GM23338 (cell line): ENCODE results near the gene ONECUT3. TPM values are rescaled to one million over a fixed set of nuclear protein-coding genes. Genes with fewer than 3 reads are reported as not detected.
A peak's percentile ranks its signal among the peaks of the same experiment; 100 is the strongest.

Source experiments
- ATAC-seq: fragments of 200-7000 bp; cut with Tn5 transposase; 3 replicates; pipeline ENCODE4 v1.9.1; 2020
- DNase-seq: peaks from one replicate; pipeline ENCODE4 v3.0.0-alpha.2; 2015; ENCODE audit warnings: low spot score
- H2AFZ ChIP-seq: fragments of 200-600 bp; sonication (generic); 2 replicates; pipeline ENCODE4 v1.8.0; 2016; ENCODE audit warnings: antibody characterized with exemption, mild to moderate bottlenecking, moderate library complexity
- H3F3A ChIP-seq: fragments of 200-600 bp; sonication (generic); replicated peaks from 2 replicates; pipeline ENCODE4 v1.8.0; 2017; ENCODE audit warnings: antibody characterized with exemption, mixed run types, low read depth
- H3K27ac ChIP-seq: fragments of 200-600 bp; sonication (generic); 2 replicates; pipeline ENCODE4 v1.6.1; 2016; ENCODE audit warnings: low read depth
- H3K27me3 ChIP-seq: fragments of 200-600 bp; sonication (generic); 2 replicates; pipeline ENCODE4 v1.8.0; 2016; ENCODE audit warnings: mild to moderate bottlenecking, mixed run types, moderate library complexity; ENCODE audit not compliant: insufficient read depth
- H3K36me3 ChIP-seq: fragments of 200-600 bp; sonication (generic); 2 replicates; pipeline ENCODE4 v1.8.0; 2016; ENCODE audit warnings: mild to moderate bottlenecking; ENCODE audit not compliant: insufficient read depth
- H3K4me1 ChIP-seq: fragments of 200-600 bp; sonication (generic); 2 replicates; pipeline ENCODE4 v1.8.0; 2016; ENCODE audit warnings: mild to moderate bottlenecking, moderate library complexity; ENCODE audit not compliant: insufficient read depth
- H3K4me2 ChIP-seq: fragments of 200-600 bp; sonication (generic); 2 replicates; pipeline ENCODE4 v1.7.1; 2017; ENCODE audit warnings: mixed run types
- H3K4me3 ChIP-seq: fragments of 200-600 bp; sonication (generic); 2 replicates; pipeline ENCODE4 v1.6.1; 2016; ENCODE audit warnings: mixed run types
- H3K79me2 ChIP-seq: fragments of 200-600 bp; sonication (generic); replicated peaks from 2 replicates; pipeline ENCODE4 v1.8.0; 2017; ENCODE audit warnings: mild to moderate bottlenecking; ENCODE audit not compliant: insufficient read depth
- H3K9me2 ChIP-seq: fragments of 200-600 bp; sonication (generic); 2 replicates; pipeline ENCODE4 v1.8.0; 2017; ENCODE audit not compliant: insufficient read depth
- H4K20me1 ChIP-seq: fragments of 200-600 bp; sonication (generic); replicated peaks from 2 replicates; pipeline ENCODE4 v1.8.0; 2017; ENCODE audit warnings: mild to moderate bottlenecking; ENCODE audit not compliant: insufficient read depth
- H3K27ac Mint-ChIP-seq: 2 replicates; pipeline ENCODE4 v1.8.0; 2020; ENCODE audit warnings: inconsistent platforms, mild to moderate bottlenecking, moderate library complexity, mixed read lengths
- H3K27me3 Mint-ChIP-seq: 3 replicates; pipeline ENCODE4 v1.8.0; 2022; ENCODE audit warnings: low read depth, mild to moderate bottlenecking, moderate library complexity, mixed read lengths, inconsistent platforms; ENCODE audit not compliant: insufficient read depth, poor library complexity
- H3K36me3 Mint-ChIP-seq: 3 replicates; pipeline ENCODE4 v1.8.0; 2021; ENCODE audit warnings: low read depth, mild to moderate bottlenecking, inconsistent platforms, moderate library complexity, mixed read lengths
- H3K4me1 Mint-ChIP-seq: 3 replicates; pipeline ENCODE4 v1.8.0; 2020; ENCODE audit warnings: mild to moderate bottlenecking, inconsistent platforms, mixed read lengths
- H3K4me3 Mint-ChIP-seq: 3 replicates; pipeline ENCODE4 v1.8.0; 2021; ENCODE audit warnings: moderate library complexity, mild to moderate bottlenecking, inconsistent platforms, mixed read lengths
- H3K9me3 Mint-ChIP-seq: 3 replicates; pipeline ENCODE4 v1.8.0; 2020; ENCODE audit warnings: moderate library complexity, mild to moderate bottlenecking, inconsistent platforms, mixed read lengths
- CREB1 ChIP-seq: fragments of 250-450 bp; sonication (Bioruptor Pico); IDR thresholded peaks from 2 replicates; pipeline ENCODE4 v1.5.0; 2020; ENCODE audit warnings: low read depth, mild to moderate bottlenecking, moderate library complexity
- CTCF ChIP-seq, 2 experiments: fragments of 200-600 bp in 1 of 2; sonication (generic) in 1 of 2; conservative IDR thresholded peaks; 2 replicates each; pipeline versions ENCODE4 v1.5.1 to v1.6.1; 2016 to 2017; ENCODE audit warnings: antibody characterized with exemption in 2 of 2, low read depth in 2 of 2, mild to moderate bottlenecking in 2 of 2, moderate library complexity in 1 of 2
- ETS1 ChIP-seq: IDR thresholded peaks from 2 replicates; pipeline ENCODE4 v1.6.1; 2016; ENCODE audit warnings: antibody characterized with exemption
- EZH2 ChIP-seq: fragments of 200-600 bp; sonication (generic); IDR thresholded peaks from one replicate; pipeline ENCODE4 v1.8.0; 2017; ENCODE audit warnings: antibody characterized with exemption, mild to moderate bottlenecking, low read depth; ENCODE audit not compliant: unreplicated experiment
- EZH2phosphoT487 ChIP-seq: fragments of 200-600 bp; sonication (generic); IDR thresholded peaks from one replicate; pipeline ENCODE4 v1.8.1; 2018; ENCODE audit warnings: antibody characterized with exemption; ENCODE audit not compliant: unreplicated experiment
- JUNB ChIP-seq: IDR thresholded peaks from one replicate; pipeline ENCODE4 v1.6.1; 2016; ENCODE audit warnings: antibody characterized with exemption; ENCODE audit not compliant: unreplicated experiment
- STAT1 ChIP-seq: IDR thresholded peaks from one replicate; pipeline ENCODE4 v1.6.1; 2016; ENCODE audit warnings: antibody characterized with exemption; ENCODE audit not compliant: unreplicated experiment
- ZNF114 ChIP-seq: fragments of 250-450 bp; sonication (Bioruptor Pico); IDR thresholded peaks from 2 replicates; pipeline ENCODE4 v1.5.0; 2020; ENCODE audit warnings: mild to moderate bottlenecking, moderate library complexity
- ZNF331 ChIP-seq: fragments of 250-450 bp; sonication (Bioruptor Pico); IDR thresholded peaks from 2 replicates; pipeline ENCODE4 v1.5.0; 2020; ENCODE audit warnings: low read depth, mild to moderate bottlenecking, moderate library complexity
- polyA plus RNA-seq: library from polyadenylated mRNA; unstranded; fragments of >200 nt; fragmentation: Nextera tagmentation; extraction: Ambion mirVana; gene quantifications from 2 replicates; pipeline ENCODE4 v1.2.1, GENCODE V29; 2016
- total RNA-seq: library from RNA; depleted of rRNA; stranded (reverse); fragments of >200 nt; shearing (Covaris generic); gene quantifications from 2 replicates; pipeline ENCODE4 v1.2.3, GENCODE V29; 2014
- TF ChIP-seq, protein P1 (sequence below): fragments of 250-450 bp; sonication (Bioruptor Pico); IDR thresholded peaks from 2 replicates; pipeline ENCODE4 v1.5.0; 2020; ENCODE audit warnings: mild to moderate bottlenecking, moderate library complexity

The ONECUT3 gene
- total and polyA plus RNA-seq, 2 experiments from 2014 or later, result not detected

GRCh38 chr19:1765232-1765903 is 12.1 kb downstream of the ONECUT3 start:
- Mint-ChIP-seq H3K36me3 (no peaks in the 10 kb centered on the region), H3K27me3 (peaks cover 94% of the 10 kb centered on the region), H3K4me3 (peak overlapping the region; percentile 44; the same call in 1 of the 3 replicates), H3K9me3 (peaks cover 21% of the 10 kb centered on the region), H3K4me1 (peaks cover 8% of the 10 kb centered on the region; the same call in 2 of the 3 replicates), H3K27ac (no peak overlapping the region)
- H3K27ac ChIP-seq, result no peak overlapping the region
- H3K4me2 ChIP-seq, result no peak overlapping the region; the same call in 1 of the 2 replicates
- no peak overlapping the region for H2AFZ ChIP-seq
- peaks cover 22% of the 10 kb centered on the region for H3K4me1 ChIP-seq
- H3F3A ChIP-seq, result 0 out of 2 replicates have a peak, but pooled peaks cover 7% of the 10 kb centered on the region
- no peak for TF ChIP-seq CREB1 (CRISPR knock-in tag)
- TF ChIP-seq CTCF (conservative IDR thresholded peaks at IDR 0.05; ENCODE audit: low read depth in 2 of 2), result no peak
- TF ChIP-seq STAT1, result no peak
- no peak for TF ChIP-seq ETS1
- TF ChIP-seq ZNF331 (CRISPR knock-in tag), result no peak
- no peak for TF ChIP-seq JUNB
- TF ChIP-seq, protein P1, sequence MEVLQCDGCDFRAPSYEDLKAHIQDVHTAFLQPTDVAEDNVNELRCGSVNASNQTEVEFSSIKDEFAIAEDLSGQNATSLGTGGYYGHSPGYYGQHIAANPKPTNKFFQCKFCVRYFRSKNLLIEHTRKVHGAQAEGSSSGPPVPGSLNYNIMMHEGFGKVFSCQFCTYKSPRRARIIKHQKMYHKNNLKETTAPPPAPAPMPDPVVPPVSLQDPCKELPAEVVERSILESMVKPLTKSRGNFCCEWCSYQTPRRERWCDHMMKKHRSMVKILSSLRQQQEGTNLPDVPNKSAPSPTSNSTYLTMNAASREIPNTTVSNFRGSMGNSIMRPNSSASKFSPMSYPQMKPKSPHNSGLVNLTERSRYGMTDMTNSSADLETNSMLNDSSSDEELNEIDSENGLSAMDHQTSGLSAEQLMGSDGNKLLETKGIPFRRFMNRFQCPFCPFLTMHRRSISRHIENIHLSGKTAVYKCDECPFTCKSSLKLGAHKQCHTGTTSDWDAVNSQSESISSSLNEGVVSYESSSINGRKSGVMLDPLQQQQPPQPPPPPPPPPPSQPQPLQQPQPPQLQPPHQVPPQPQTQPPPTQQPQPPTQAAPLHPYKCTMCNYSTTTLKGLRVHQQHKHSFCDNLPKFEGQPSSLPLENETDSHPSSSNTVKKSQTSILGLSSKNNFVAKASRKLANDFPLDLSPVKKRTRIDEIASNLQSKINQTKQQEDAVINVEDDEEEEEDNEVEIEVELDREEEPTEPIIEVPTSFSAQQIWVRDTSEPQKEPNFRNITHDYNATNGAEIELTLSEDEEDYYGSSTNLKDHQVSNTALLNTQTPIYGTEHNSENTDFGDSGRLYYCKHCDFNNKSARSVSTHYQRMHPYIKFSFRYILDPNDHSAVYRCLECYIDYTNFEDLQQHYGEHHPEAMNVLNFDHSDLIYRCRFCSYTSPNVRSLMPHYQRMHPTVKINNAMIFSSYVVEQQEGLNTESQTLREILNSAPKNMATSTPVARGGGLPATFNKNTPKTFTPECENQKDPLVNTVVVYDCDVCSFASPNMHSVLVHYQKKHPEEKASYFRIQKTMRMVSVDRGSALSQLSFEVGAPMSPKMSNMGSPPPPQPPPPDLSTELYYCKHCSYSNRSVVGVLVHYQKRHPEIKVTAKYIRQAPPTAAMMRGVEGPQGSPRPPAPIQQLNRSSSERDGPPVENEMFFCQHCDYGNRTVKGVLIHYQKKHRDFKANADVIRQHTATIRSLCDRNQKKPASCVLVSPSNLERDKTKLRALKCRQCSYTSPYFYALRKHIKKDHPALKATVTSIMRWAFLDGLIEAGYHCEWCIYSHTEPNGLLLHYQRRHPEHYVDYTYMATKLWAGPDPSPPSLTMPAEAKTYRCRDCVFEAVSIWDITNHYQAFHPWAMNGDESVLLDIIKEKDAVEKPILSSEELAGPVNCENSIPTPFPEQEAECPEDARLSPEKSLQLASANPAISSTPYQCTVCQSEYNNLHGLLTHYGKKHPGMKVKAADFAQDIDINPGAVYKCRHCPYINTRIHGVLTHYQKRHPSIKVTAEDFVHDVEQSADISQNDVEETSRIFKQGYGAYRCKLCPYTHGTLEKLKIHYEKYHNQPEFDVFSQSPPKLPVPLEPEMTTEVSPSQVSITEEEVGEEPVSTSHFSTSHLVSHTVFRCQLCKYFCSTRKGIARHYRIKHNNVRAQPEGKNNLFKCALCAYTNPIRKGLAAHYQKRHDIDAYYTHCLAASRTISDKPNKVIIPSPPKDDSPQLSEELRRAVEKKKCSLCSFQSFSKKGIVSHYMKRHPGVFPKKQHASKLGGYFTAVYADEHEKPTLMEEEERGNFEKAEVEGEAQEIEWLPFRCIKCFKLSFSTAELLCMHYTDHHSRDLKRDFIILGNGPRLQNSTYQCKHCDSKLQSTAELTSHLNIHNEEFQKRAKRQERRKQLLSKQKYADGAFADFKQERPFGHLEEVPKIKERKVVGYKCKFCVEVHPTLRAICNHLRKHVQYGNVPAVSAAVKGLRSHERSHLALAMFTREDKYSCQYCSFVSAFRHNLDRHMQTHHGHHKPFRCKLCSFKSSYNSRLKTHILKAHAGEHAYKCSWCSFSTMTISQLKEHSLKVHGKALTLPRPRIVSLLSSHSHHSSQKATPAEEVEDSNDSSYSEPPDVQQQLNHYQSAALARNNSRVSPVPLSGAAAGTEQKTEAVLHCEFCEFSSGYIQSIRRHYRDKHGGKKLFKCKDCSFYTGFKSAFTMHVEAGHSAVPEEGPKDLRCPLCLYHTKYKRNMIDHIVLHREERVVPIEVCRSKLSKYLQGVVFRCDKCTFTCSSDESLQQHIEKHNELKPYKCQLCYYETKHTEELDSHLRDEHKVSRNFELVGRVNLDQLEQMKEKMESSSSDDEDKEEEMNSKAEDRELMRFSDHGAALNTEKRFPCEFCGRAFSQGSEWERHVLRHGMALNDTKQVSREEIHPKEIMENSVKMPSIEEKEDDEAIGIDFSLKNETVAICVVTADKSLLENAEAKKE, result no peak
- no peak for TF ChIP-seq ZNF114
- TF ChIP-seq EZH2phosphoT487, result peak; percentile 9
- peak; percentile 67 for TF ChIP-seq EZH2
- ATAC-seq, result no peak
- no peak for DNase-seq
- no peak overlapping the region for H3K4me3 ChIP-seq
- no peaks in the 10 kb centered on the region for H3K36me3 ChIP-seq
- H4K20me1 ChIP-seq, result peaks cover 15% of the 10 kb centered on the region
- H3K79me2 ChIP-seq, result no peaks in the 10 kb centered on the region
- H3K9me2 ChIP-seq, result no peaks in the 10 kb centered on the region
- H3K27me3 ChIP-seq, result peaks cover 99% of the 10 kb centered on the region
